Lower leg skin (tissue), 3 donors: ENCODE results near the gene ARHGEF4.

Source experiments
- POLR2A ChIP-seq, 2 donors: fragments of 450-650 bp; IDR thresholded peaks; one replicate each; pipeline ENCODE4 v1.6.1; 2016 to 2017; ENCODE audit warnings: antibody characterized with exemption in 2 of 2, mild to moderate bottlenecking in 1 of 2, moderate library complexity in 1 of 2
- TF ChIP-seq, protein P1 (sequence below), 3 donors: fragments of 450-650 bp; IDR thresholded peaks; one replicate each; pipeline ENCODE4 v1.5.1; 2016; ENCODE audit warnings: antibody characterized with exemption in 3 of 3, mild to moderate bottlenecking in 3 of 3, moderate library complexity in 2 of 3

DNA sequence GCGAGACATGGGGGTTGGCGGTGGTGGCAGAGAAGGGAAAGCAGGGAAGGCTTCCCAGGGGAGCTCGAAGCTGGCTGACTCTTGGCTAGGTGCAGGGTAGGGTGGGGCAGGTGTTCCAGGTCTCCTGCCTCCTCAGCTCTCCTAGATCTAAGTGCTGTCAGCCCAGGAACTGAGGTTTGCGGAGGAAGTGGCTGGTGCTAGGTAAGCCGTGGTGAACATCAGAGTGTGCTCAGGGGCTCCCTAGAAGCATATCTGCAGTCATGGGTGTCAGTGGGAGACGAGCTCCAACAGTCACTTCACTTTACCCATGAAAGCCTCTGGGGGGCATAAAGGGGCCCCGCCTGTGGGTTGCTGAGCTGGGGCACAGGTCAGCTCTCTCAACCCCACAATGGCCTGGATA is 34.1 kb downstream of the ARHGEF4 start:
- TF ChIP-seq, protein P1, sequence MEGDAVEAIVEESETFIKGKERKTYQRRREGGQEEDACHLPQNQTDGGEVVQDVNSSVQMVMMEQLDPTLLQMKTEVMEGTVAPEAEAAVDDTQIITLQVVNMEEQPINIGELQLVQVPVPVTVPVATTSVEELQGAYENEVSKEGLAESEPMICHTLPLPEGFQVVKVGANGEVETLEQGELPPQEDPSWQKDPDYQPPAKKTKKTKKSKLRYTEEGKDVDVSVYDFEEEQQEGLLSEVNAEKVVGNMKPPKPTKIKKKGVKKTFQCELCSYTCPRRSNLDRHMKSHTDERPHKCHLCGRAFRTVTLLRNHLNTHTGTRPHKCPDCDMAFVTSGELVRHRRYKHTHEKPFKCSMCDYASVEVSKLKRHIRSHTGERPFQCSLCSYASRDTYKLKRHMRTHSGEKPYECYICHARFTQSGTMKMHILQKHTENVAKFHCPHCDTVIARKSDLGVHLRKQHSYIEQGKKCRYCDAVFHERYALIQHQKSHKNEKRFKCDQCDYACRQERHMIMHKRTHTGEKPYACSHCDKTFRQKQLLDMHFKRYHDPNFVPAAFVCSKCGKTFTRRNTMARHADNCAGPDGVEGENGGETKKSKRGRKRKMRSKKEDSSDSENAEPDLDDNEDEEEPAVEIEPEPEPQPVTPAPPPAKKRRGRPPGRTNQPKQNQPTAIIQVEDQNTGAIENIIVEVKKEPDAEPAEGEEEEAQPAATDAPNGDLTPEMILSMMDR (IDR thresholded peaks at IDR 0.05): no peak
- no peak for TF ChIP-seq POLR2A (IDR thresholded peaks at IDR 0.05)
